H1 (cell line): ENCODE measurements around the gene ADRA2B. TPM values are rescaled to one million over a fixed set of nuclear protein-coding genes. Genes with fewer than 3 reads are reported as not detected.

Experiments used
- CTCF ChIA-PET: fragments of 300-600 bp; sonication (Branson Sonifier 250); formaldehyde crosslinking; loops from one replicate; lab custom pipeline; 2021; ENCODE audit not compliant: partially characterized antibody; lab: Charles Lee
- POLR2A ChIA-PET: fragments of 300-600 bp; sonication (Branson Sonifier 250); formaldehyde crosslinking; loops from one replicate; lab custom pipeline; 2021; ENCODE audit warnings: inconsistent platforms; ENCODE audit not compliant: partially characterized antibody; lab: Charles Lee
- DNase-seq, 2 experiments: peaks; one replicate each; pipeline versions ENCODE4 v3.0.0 to v3.0.0-alpha.2; 2010 to 2022; ENCODE audit warnings: low spot score in 2 of 2, low read depth in 1 of 2, mixed read lengths in 1 of 2
- FAIRE-seq: peaks from 2 replicates; lab custom pipeline; 2011; peaks lifted over from hg19 to GRCh38; lab: Jason Lieb, UNC
- H2AFZ ChIP-seq: 2 replicates; pipeline ENCODE4 v1.8.1; 2012; ENCODE audit warnings: low read length, inconsistent platforms
- H2AK5ac ChIP-seq: 2 replicates; pipeline ENCODE4 v1.6.1; 2013; ENCODE audit warnings: low read depth, low read length
- H2BK120ac ChIP-seq: replicated peaks from 2 replicates; pipeline ENCODE3; 2013; ENCODE audit warnings: low read depth, low read length, inconsistent platforms
- H2BK12ac ChIP-seq: 2 replicates; pipeline ENCODE4 v1.6.1; 2013; ENCODE audit warnings: low read depth, low read length
- H2BK15ac ChIP-seq: 2 replicates; pipeline ENCODE4 v1.6.1; 2013; ENCODE audit warnings: low read length
- H2BK20ac ChIP-seq: 2 replicates; pipeline ENCODE4 v1.6.1; 2013; ENCODE audit warnings: low read length
- H2BK5ac ChIP-seq: 2 replicates; pipeline ENCODE4 v1.6.1; 2013; ENCODE audit warnings: low read depth, low read length
- H3K14ac ChIP-seq: 2 replicates; pipeline ENCODE4 v1.6.1; 2013; ENCODE audit warnings: inconsistent platforms; ENCODE audit not compliant: insufficient read length
- H3K18ac ChIP-seq: 2 replicates; pipeline ENCODE4 v1.6.1; 2013; ENCODE audit warnings: low read length; ENCODE audit errors: extremely low read depth
- H3K23ac ChIP-seq: 2 replicates; pipeline ENCODE4 v1.6.1; 2013; ENCODE audit warnings: inconsistent platforms; ENCODE audit not compliant: insufficient read length
- H3K23me2 ChIP-seq: 2 replicates; pipeline ENCODE4 v1.6.1; 2013; ENCODE audit warnings: low read depth, low read length
- H3K27ac ChIP-seq: 2 replicates; pipeline ENCODE4 v1.6.1; 2011; ENCODE audit warnings: low read depth, low read length, inconsistent platforms
- H3K27me3 ChIP-seq, 4 experiments: replicated peaks in 1 of 4; 1 replicate in 1 of 4; 2 replicates in 3 of 4; pipeline versions ENCODE4 v1.6.1 to v1.8.1; 2011 to 2013; ENCODE audit warnings: low read length in 3 of 4, mild to moderate bottlenecking in 3 of 4, inconsistent platforms in 2 of 4, mixed read lengths in 2 of 4, moderate library complexity in 1 of 4; ENCODE audit not compliant: control insufficient read depth in 3 of 4, insufficient read depth in 3 of 4; ENCODE audit errors: extremely low read depth in 1 of 4
- H3K36me3 ChIP-seq, 4 experiments: 2 replicates each; pipeline versions ENCODE4 v1.6.1 to v1.8.1; 2011 to 2013; ENCODE audit warnings: mild to moderate bottlenecking in 4 of 4, low read length in 3 of 4, moderate library complexity in 2 of 4, control low read depth in 1 of 4, inconsistent platforms in 1 of 4; ENCODE audit not compliant: insufficient read depth in 4 of 4, control insufficient read depth in 2 of 4
- H3K4ac ChIP-seq: replicated peaks from 2 replicates; pipeline ENCODE3; 2013; ENCODE audit warnings: low read length, low read depth, mixed read lengths, inconsistent platforms; ENCODE audit not compliant: insufficient read length
- H3K4me1 ChIP-seq, 4 experiments: replicated peaks in 1 of 4; 1 replicate in 1 of 4; 2 replicates in 3 of 4; pipeline versions ENCODE4 v1.6.1 to v1.8.1; 2011 to 2013; ENCODE audit warnings: low read length in 3 of 4, inconsistent platforms in 2 of 4, mixed read lengths in 1 of 4; ENCODE audit not compliant: insufficient read depth in 4 of 4, control insufficient read depth in 3 of 4
- H3K4me2 ChIP-seq, 2 experiments: 2 replicates each; pipeline versions ENCODE4 v1.6.1 to v1.8.1; 2011 to 2013; ENCODE audit warnings: low read depth in 2 of 2, low read length in 2 of 2, control low read depth in 1 of 2, inconsistent platforms in 1 of 2, mild to moderate bottlenecking in 1 of 2; ENCODE audit not compliant: insufficient read depth in 1 of 2
- H3K4me3 ChIP-seq, 4 experiments: fragments of 200-600, 300-600 bp in 1 of 4; sonication (generic), shearing (Covaris generic), sonication (Bioruptor Twin) in 1 of 4; 2 replicates each; pipeline versions ENCODE4 v1.5.1 to v1.8.1; 2011 to 2016; ENCODE audit warnings: low read length in 4 of 4, low read depth in 3 of 4, control low read depth in 2 of 4, inconsistent platforms in 2 of 4, mild to moderate bottlenecking in 2 of 4, mixed read lengths in 1 of 4, moderate library complexity in 1 of 4; ENCODE audit not compliant: insufficient read depth in 2 of 4; ENCODE audit errors: extremely low read depth in 1 of 4
- H3K56ac ChIP-seq: replicated peaks from 2 replicates; pipeline ENCODE3; 2013; ENCODE audit warnings: low read depth, mild to moderate bottlenecking, mixed read lengths, low read length, inconsistent platforms; ENCODE audit not compliant: insufficient read length
- H3K79me1 ChIP-seq: 2 replicates; pipeline ENCODE4 v1.6.1; 2013; ENCODE audit warnings: low read depth, low read length, control low read depth
- H3K79me2 ChIP-seq, 2 experiments: 2 replicates each; pipeline versions ENCODE4 v1.6.1 to v1.8.1; 2012 to 2013; ENCODE audit warnings: low read length in 2 of 2, mild to moderate bottlenecking in 2 of 2, inconsistent platforms in 1 of 2; ENCODE audit not compliant: insufficient read depth in 2 of 2, control insufficient read depth in 1 of 2
- H3K9ac ChIP-seq, 4 experiments: replicated peaks in 1 of 4; 1 replicate in 1 of 4; 2 replicates in 3 of 4; pipeline versions ENCODE4 v1.6.1 to v1.8.1; 2011 to 2013; ENCODE audit warnings: low read depth in 3 of 4, low read length in 3 of 4, control low read depth in 2 of 4, mild to moderate bottlenecking in 2 of 4, moderate library complexity in 2 of 4, inconsistent platforms in 1 of 4; ENCODE audit errors: extremely low read depth in 1 of 4
- H3K9me3 ChIP-seq, 2 experiments: 2 replicates each; pipeline versions ENCODE4 v1.6.1 to v1.8.1; 2012 to 2013; ENCODE audit warnings: mild to moderate bottlenecking in 2 of 2, moderate library complexity in 2 of 2, control low read depth in 1 of 2, inconsistent platforms in 1 of 2, low read depth in 1 of 2, low read length in 1 of 2, mixed read lengths in 1 of 2; ENCODE audit not compliant: insufficient read depth in 2 of 2
- H4K20me1 ChIP-seq, 2 experiments: replicated peaks in 1 of 2; 2 replicates each; pipeline versions ENCODE3 to v1.8.1; 2011 to 2013; ENCODE audit warnings: inconsistent platforms in 2 of 2, low read length in 2 of 2, mild to moderate bottlenecking in 1 of 2; ENCODE audit not compliant: insufficient read depth in 2 of 2, control insufficient read depth in 1 of 2
- H4K5ac ChIP-seq: 2 replicates; pipeline ENCODE4 v1.6.1; 2013; ENCODE audit warnings: low read length, low read depth, mixed read lengths, inconsistent platforms; ENCODE audit not compliant: insufficient read length
- H4K8ac ChIP-seq: 2 replicates; pipeline ENCODE4 v1.8.0; 2013; ENCODE audit warnings: mild to moderate bottlenecking, moderate library complexity, low read length, inconsistent platforms; ENCODE audit not compliant: insufficient read depth; ENCODE audit errors: extremely low read depth
- H4K91ac ChIP-seq: replicated peaks from 2 replicates; pipeline ENCODE3; 2013; ENCODE audit warnings: low read length, mixed read lengths, inconsistent platforms; ENCODE audit not compliant: insufficient read length
- KDM1A ChIP-seq: fragments of 200-600, 300-600 bp; sonication (generic); IDR thresholded peaks from 2 replicates; pipeline ENCODE4 v1.7.1; 2016; ENCODE audit warnings: mild to moderate bottlenecking, low read length, borderline replicate concordance
- SIN3A ChIP-seq, 2 experiments: IDR thresholded peaks in 1 of 2; conservative IDR thresholded peaks in 1 of 2; 2 replicates each; pipeline ENCODE4 v1.6.1; 2011 to 2012; ENCODE audit warnings: low read length in 2 of 2, improper control_type of control experiment in 1 of 2, low read depth in 1 of 2, mild to moderate bottlenecking in 1 of 2
- WGBS, 2 experiments: shearing (Covaris generic) in 1 of 2; methylation state at CpG; one replicate each; pipeline versions ENCODE4 v1.1.6 to v1.1.7; 2013 to 2015; ENCODE audit warnings: low lambda C conversion rate in 2 of 2, mixed read lengths in 2 of 2, inconsistent platforms in 1 of 2, low coverage in 1 of 2, missing lambda C conversion rate in 1 of 2; ENCODE audit not compliant: insufficient replicate concordance in 2 of 2, insufficient coverage in 1 of 2, insufficient read length in 1 of 2; ENCODE audit errors: extremely low coverage in 1 of 2, missing lambda C conversion rate in 1 of 2; 5-methylcytosine and 5-hydroxymethylcytosine counted together
- polyA plus RNA-seq, 7 experiments: library from polyadenylated mRNA; depleted of rRNA in 3 of 7; stranded (reverse) in 5 of 7; unstranded in 2 of 7; fragments of >200 nt in 5 of 7; fragments of 200-250 nt in 2 of 7; gene quantifications; 1 replicate in 5 of 7; 2 replicates in 1 of 7; 4 replicates in 1 of 7; pipeline versions ENCODE4 v1.2.1 to v1.2.3, GENCODE V29; 2011 to 2013; ENCODE audit warnings: missing spikeins in 2 of 7, mixed read lengths in 2 of 7
- total RNA-seq: library from RNA; stranded (reverse); fragmentation: NEBNext Ultra II Directional; extraction: Animal tissue kit (Norgen Biotek cat#: 25700); gene quantifications from 2 replicates; pipeline ENCODE4 v1.2.1, GENCODE V29; 2021

The ADRA2B gene
- total and polyA plus RNA-seq, 2 of the 8 experiments (the other 6 are each of a cell fraction or from before 2014, with no cell fraction given) = 5.8 to 6.5 TPM

- Histone ChIP-seq H3K18ac (no peak overlapping the region), H4K8ac (no peak overlapping the region), H2BK12ac (no peak overlapping the region), H3K23me2 (peaks cover 3% of the 10 kb centered on the region; the same call in 1 of the 2 replicates), H3K4me3 (no peak overlapping the region), H3K56ac (no peak overlapping the region), H3K27ac (no peak overlapping the region), H3K4me2 (no peak overlapping the region), H3K79me2 (no peaks in the 10 kb centered on the region), H2AFZ (no peak overlapping the region), H3K4me1 (peaks cover 0 to 12% (median 8%) of the 10 kb centered on the region in 4 experiments; a peak in 6 of 7 replicates), H3K36me3 (no peaks in the 10 kb centered on the region), H3K14ac (no peak overlapping the region), H3K4ac (no peak overlapping the region), H2BK15ac (no peak overlapping the region), H3K9me3 (no peaks in the 10 kb centered on the region), H2BK5ac (no peak overlapping the region), H2AK5ac (no peak overlapping the region), H3K79me1 (no peaks in the 10 kb centered on the region), H4K91ac (no peak overlapping the region), H4K20me1 (no peaks in the 10 kb centered on the region), H2BK120ac (no peak overlapping the region), H2BK20ac (no peak overlapping the region), H3K23ac (no peak overlapping the region), H3K27me3 (peaks cover 0 to 17% (median 14%) of the 10 kb centered on the region in 4 experiments; a peak in 5 of 7 replicates), H3K9ac (no peak overlapping the region), H4K5ac (no peak overlapping the region)
- TF ChIP-seq KDM1A (peak; percentile 75; the same call in 1 of the 2 replicates), SIN3A (conservative IDR thresholded peaks at IDR 0.05 in 1 of 2, IDR thresholded peaks at IDR 0.05 in 1 of 2; ENCODE audit: low read depth in 1 of 2, low read length in 2 of 2) (no peak)
- CTCF ChIA-PET = interaction anchor here (1.4 to 1.5 kb wide), 2 partner anchors 52 to 99 kb away, joined by 3 to 4 read pairs; no protein-coding TSS in a partner anchor
- DNase-seq (no peak), FAIRE-seq (no peak)
- 89% methylated on average over 4 of the region's 4 CpGs; no CpG with 5 or more reads in 1 of the 2 experiments for WGBS, 2 experiments
- POLR2A ChIA-PET = no interaction called here
Observed at GRCh38 chr2:96121414-96121813, 5.0 kb upstream of the ADRA2B start.
